ENCODE results near the gene MPST.
"Not testable (repeated sequence)": the region's sequence is repeated elsewhere in the genome, so short reads cannot be mapped to it uniquely, and the experiment has no call there.

MPST gene

GRCh38 chr22:37063431-37064420, 44.2 kb downstream of the MPST start:
- no peak for DNase-seq

GRCh38 chr22:37064553-37064952, 45.0 kb downstream of the MPST start:
- no peak for DNase-seq

GRCh38 chr22:37065180-37065579, 45.6 kb downstream of the MPST start:
- DNase-seq = no peak

DNA sequence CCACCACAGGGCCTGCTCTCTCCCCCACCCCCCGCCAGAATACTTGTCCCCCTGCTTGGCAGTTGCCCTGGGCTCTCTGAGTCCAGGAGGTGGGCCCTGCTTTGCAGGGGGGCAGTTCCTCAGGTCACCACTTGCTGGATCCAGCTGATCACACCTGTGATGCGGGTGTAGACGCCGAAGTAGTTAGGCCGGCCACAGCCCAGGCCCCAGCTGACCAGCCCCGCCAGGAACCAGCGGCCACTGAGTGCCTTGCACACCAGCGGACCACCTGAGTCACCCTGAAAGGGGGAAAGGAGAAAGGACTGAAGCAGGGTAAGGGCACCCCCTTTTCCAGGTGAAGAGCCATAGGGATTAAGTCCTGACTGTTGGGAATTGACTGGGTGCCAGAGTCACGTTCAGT, 46.4 kb downstream of the MPST start:
- DNase-seq = no peak

DNA sequence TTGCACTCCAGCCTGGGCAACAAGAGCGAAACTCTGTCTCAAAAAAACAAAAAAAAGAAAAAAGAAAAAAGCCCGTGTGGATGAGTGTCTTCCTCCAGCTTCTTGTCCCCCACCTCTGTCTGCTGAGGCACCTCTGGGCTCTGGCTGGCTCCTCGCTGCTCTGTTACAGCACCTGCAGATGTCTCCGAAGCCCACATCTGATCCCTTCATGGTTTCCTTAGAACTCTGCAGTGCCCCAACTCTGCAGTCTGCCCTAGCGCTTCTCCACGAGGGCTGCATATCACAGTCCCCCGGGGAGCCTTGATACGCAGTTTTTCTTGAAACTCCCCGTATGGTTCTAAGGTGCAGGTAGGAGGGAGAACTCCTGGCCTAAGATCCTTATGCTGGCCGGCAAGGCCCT, 47.9 kb downstream of the MPST start:
- no peak for DNase-seq

DNA sequence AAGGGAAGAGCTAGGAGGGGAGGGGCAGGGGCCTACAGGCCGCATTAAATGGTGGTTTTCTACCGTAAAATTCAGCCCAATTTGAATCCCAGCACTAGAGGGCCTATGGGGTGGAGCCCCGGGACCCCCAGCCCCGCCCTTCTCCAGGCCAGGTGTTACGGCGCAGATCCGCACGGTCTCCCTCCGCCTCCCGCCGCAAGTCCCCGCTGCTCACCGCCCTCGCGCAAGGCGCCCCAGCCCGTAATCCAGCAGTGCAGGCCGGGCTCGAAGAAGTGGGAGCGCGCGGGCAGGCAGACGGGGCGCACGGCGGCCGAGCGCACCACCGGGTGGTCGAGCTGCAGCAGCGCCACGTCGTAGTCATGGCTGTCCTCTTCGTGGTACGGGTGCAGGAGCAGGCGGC, 49.3 kb downstream of the MPST start:
- DNase-seq = no peak

GRCh38 chr22:37069319-37069718, 49.8 kb downstream of the MPST start:
- no peak for DNase-seq

DNA sequence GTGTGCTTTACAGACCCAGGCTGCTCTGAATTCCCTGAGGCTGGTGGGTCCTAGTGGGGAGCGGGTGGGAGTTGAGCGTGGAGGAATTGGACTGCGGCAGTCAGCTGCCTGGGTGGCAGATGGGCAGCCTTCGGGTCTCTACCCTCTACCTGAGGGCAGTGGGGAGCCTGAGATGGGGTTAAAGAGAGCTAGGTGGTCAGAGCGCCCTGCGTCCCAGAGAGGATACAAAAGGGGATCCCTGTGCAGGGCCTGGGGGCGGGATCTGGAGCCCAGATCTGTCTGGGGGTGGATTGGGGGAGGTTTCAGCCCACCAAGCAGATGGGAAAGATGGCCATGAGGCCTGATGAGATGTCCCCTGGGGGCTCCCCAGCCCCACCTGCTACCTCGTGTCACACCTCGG, 50.2 kb downstream of the MPST start:
- DNase-seq = no peak

GRCh38 chr22:37070334-37070733, 50.8 kb downstream of the MPST start:
- DNase-seq = no peak

GRCh38 chr22:37070744-37071143, 51.2 kb downstream of the MPST start:
- DNase-seq = no peak

GRCh38 chr22:37071850-37072592, 52.5 kb downstream of the MPST start:
- not testable (repeated sequence) for DNase-seq

DNA sequence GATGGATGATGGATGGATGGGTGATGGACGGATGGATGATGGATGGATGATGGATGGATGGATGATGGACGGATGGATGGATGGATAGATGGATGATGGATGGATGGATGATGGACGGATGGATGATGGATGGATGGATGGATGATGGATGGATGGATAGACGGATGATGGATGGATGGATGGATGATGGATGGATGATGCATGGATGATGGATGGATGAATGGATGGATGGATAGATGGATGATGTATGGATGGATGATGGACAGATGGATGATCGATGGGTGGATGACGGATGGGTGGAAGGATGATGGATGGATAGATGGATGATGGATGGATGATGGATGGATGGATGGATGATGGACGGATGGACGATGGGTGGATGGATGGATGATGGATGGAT, 53.1 kb downstream of the MPST start:
- no peak for DNase-seq

GRCh38 chr22:37074537-37074936, 55.0 kb downstream of the MPST start:
- no peak for DNase-seq

DNA sequence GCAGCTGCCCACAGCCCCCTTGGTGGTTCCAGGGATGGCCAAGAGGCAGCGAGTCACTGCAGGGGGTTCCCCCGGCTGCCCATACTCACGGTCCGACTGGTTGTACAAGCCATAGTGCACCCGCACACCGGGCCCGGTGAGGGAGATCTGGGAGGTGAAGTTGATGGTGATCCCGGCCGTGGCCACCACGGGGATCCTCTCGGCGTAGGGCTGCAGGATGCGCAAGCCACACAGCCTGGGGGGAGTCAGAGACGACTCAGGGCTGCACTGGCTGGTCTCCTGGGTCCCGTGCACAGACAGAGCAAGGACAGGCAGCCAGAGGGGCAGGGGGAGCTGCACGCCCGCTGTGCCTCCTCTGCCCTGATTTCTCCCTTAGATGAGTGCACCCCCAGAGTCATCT, 55.5 kb downstream of the MPST start:
- DNase-seq = no peak

- no peak for DNase-seq
Observed at GRCh38 chr22:37075822-37076433, 56.4 kb downstream of the MPST start.

DNA sequence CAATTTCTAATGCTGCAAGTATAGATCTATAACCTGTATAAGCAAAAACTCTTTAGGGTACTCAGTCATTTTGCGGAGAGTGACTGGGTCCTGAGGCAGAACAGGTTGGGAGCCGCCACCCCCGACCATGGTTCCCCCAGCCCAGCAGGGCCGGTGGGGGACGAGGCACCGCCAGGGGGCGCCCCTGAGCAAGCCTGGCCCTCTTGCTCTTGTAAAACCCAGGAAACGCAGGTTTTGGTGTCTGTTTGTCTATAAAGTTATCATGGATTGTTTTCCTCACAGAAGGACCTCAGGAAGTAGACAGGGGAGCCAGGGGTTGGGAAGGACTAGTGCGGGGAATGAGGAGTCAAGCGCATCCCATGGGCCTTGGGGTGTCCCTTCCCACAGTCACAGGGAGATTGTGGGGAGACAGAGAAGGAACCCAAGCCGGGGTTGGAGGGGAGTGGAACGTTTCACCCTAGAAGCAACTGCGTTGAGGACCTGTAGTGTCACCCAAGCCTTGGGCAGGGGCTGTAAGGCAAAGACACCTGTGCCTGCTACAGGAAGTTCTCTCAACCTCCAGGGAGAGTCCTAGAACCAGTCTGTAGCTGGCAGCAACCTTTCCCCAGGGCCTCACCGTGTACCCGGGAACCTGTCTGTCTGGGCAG, 58.4 kb downstream of the MPST start:
- DNase-seq = peak; percentile 93 to 94

DNA sequence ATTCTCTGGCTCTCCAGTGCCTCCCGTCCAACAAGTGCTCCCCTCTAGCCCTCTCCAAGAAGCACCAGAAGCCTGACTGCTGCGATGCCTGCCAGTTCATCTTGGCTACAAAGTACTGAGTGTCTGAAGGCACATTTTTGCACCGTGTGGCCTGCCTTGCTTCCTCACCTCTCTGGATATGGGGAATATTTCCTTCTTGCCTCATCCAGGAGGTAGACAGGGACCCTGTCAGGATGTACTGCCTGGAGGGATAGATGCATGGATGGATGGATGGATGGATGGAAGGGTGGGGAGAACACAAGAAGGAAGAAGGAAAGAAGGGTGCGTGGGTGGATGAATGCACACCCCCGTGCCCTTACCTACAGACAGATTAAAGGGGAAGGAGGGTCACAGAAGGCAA, 59.6 kb downstream of the MPST start:
- no peak for DNase-seq

Measured in activated CD4-positive, alpha-beta T cell treated with anti-CD3 and anti-CD28 coated beads, Interleukin-2, amount 50 U/mL, for 48 hours (primary cell).